SK-N-SH treated with all-trans-retinoic acid at 6 μM for 48 hours (cell line): ENCODE data around the gene HYAL3.

ENCODE experiments used
- GLIS3 ChIP-seq: fragments of 250-450 bp; sonication (Bioruptor Pico); IDR thresholded peaks from 2 replicates; pipeline ENCODE4 v1.5.0; 2020; ENCODE audit warnings: mild to moderate bottlenecking, moderate library complexity
- RARB ChIP-seq: fragments of 250-450 bp; sonication (Bioruptor Pico); IDR thresholded peaks from 2 replicates; pipeline ENCODE4 v1.8.0; 2021; ENCODE audit warnings: mild to moderate bottlenecking, moderate library complexity
- TOX ChIP-seq: fragments of 250-450 bp; sonication (Bioruptor Pico); IDR thresholded peaks from 2 replicates; pipeline ENCODE4 v1.8.0; 2021; ENCODE audit warnings: mild to moderate bottlenecking, moderate library complexity, borderline replicate concordance
- ZFP30 ChIP-seq: fragments of 450-650 bp; formaldehyde crosslinking; IDR thresholded peaks from 2 replicates; pipeline ENCODE4 v1.5.0; 2022; ENCODE audit warnings: mild to moderate bottlenecking, moderate library complexity
- ZNF70 ChIP-seq: fragments of 450-650 bp; formaldehyde crosslinking; IDR thresholded peaks from 2 replicates; pipeline ENCODE4 v1.5.0; 2020; ENCODE audit warnings: mild to moderate bottlenecking, moderate library complexity
- ZNF8 ChIP-seq: fragments of 450-650 bp; formaldehyde crosslinking; IDR thresholded peaks from 2 replicates; pipeline ENCODE4 v1.5.0; 2020; ENCODE audit warnings: mild to moderate bottlenecking, moderate library complexity
- TF ChIP-seq, protein P1 (sequence below): fragments of 250-450 bp; sonication (Bioruptor Pico); IDR thresholded peaks from 2 replicates; pipeline ENCODE4 v1.5.1; 2020; ENCODE audit warnings: low read depth, mild to moderate bottlenecking, moderate library complexity

DNA sequence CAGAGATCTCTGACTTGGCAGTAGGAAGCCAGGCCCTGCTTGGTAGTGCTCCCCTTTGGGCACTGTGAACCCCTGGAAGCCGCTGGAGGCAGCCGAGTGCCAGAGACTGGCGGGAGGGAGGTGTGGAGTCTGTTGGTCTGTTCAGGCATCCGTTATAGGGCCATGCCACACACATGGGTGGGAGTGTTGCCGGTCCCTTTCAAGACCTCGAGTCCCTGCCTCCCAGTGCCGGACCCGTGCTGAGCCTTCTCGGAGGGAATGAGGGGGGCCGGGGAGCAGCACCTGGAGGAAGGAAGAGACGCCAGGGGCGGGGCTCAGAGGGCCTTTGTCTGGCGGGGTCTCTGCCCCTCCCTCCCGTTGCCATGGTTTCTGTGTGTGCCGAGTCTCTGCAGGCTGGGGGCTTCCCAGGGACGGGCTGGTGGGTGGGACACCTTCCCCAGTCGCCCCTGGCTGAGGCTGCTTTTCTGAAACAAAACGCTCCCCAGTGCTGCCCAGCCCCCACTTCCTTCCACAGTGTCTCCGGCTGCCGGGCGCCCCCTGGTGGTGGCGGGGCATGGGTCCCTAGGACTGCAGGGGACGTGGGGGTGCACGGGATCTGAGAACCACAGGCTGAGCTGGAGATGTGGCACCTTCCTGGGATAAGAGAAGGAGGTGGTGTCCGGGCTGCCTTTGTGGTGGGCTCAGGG is 53.2 kb downstream of the HYAL3 start:
- TF ChIP-seq, protein P1, sequence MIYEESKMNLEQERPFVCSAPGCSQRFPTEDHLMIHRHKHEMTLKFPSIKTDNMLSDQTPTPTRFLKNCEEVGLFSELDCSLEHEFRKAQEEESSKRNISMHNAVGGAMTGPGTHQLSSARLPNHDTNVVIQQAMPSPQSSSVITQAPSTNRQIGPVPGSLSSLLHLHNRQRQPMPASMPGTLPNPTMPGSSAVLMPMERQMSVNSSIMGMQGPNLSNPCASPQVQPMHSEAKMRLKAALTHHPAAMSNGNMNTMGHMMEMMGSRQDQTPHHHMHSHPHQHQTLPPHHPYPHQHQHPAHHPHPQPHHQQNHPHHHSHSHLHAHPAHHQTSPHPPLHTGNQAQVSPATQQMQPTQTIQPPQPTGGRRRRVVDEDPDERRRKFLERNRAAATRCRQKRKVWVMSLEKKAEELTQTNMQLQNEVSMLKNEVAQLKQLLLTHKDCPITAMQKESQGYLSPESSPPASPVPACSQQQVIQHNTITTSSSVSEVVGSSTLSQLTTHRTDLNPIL = no peak
- no peak for TF ChIP-seq ZNF70 (CRISPR knock-in tag)
- TF ChIP-seq ZNF8 (CRISPR knock-in tag) = no peak
- TF ChIP-seq RARB (CRISPR knock-in tag) = no peak
- no peak for TF ChIP-seq ZFP30
- TF ChIP-seq GLIS3 (CRISPR knock-in tag) = no peak
- no peak for TF ChIP-seq TOX (CRISPR knock-in tag)
